Esophagus muscularis mucosa (tissue), 4 donors: ENCODE results near the gene ARHGDIG.

Experiments
- EP300 ChIP-seq: sonication (generic); formaldehyde crosslinking; IDR thresholded peaks from one replicate; pipeline ENCODE4 v1.6.1; 2017; ENCODE audit warnings: antibody characterized with exemption
- POLR2A ChIP-seq: fragments of 450-650 bp; IDR thresholded peaks from one replicate; pipeline ENCODE4 v1.6.1; 2017; ENCODE audit warnings: antibody characterized with exemption, moderate library complexity, mild to moderate bottlenecking, low read depth
- POLR2AphosphoS5 ChIP-seq, 2 donors: sonication (generic); formaldehyde crosslinking; IDR thresholded peaks; one replicate each; pipeline ENCODE4 v1.6.1; 2017; ENCODE audit warnings: antibody characterized with exemption in 2 of 2
- TF ChIP-seq, protein P1 (sequence below), 3 experiments: fragments of 200-600 bp in 2 of 3; fragments of 450-650 bp in 1 of 3; sonication (generic) in 2 of 3; IDR thresholded peaks; one replicate each; pipeline ENCODE4 v1.5.1; 2017 to 2019; ENCODE audit warnings: antibody characterized with exemption in 3 of 3, mild to moderate bottlenecking in 2 of 3, moderate library complexity in 1 of 3

DNA sequence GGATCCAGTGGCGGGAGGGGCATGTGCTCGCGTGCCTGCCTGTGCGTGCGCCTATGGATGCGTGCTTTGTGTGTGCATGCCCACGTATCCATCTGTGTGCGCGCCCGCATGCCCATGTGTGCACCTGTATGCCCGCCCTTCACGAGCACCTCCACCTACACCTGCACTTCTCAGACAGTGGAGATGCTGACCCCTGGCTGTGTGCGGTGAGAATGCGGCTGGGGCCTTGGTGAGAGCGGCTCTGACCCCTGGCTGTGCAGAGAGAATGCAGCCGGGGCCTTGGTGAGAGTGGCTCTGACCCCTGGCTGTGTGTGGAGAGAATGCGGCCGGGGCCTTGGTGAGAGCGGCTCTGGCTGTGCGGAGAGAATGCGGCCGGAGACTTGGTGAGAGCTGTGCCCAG lies 38.2 kb downstream of the ARHGDIG start:
- TF ChIP-seq, protein P1, sequence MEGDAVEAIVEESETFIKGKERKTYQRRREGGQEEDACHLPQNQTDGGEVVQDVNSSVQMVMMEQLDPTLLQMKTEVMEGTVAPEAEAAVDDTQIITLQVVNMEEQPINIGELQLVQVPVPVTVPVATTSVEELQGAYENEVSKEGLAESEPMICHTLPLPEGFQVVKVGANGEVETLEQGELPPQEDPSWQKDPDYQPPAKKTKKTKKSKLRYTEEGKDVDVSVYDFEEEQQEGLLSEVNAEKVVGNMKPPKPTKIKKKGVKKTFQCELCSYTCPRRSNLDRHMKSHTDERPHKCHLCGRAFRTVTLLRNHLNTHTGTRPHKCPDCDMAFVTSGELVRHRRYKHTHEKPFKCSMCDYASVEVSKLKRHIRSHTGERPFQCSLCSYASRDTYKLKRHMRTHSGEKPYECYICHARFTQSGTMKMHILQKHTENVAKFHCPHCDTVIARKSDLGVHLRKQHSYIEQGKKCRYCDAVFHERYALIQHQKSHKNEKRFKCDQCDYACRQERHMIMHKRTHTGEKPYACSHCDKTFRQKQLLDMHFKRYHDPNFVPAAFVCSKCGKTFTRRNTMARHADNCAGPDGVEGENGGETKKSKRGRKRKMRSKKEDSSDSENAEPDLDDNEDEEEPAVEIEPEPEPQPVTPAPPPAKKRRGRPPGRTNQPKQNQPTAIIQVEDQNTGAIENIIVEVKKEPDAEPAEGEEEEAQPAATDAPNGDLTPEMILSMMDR (IDR thresholded peaks at IDR 0.05): no peak
- TF ChIP-seq EP300 (no peak), POLR2A (no peak), POLR2AphosphoS5 (IDR thresholded peaks at IDR 0.05) (no peak)
